Kidney (tissue), 14 donors: ENCODE data around the gene PHF2. TPM values are rescaled to one million over a fixed set of nuclear protein-coding genes. Genes with fewer than 3 reads are reported as not detected.

Experiments
- DNase-seq, 5 donors: peaks; one replicate each; pipeline ENCODE4 v3.0.0-alpha.2; 2013 to 2020
- FAIRE-seq: peaks from 2 replicates; lab custom pipeline; 2012; peaks lifted over from hg19 to GRCh38; lab: Jason Lieb, UNC
- H3K27ac ChIP-seq, 2 donors: one replicate each; pipeline ENCODE4 v1.7.0; 2013; ENCODE audit warnings: low read depth in 2 of 2, low read length in 2 of 2, inconsistent platforms in 1 of 2
- H3K27me3 ChIP-seq: one replicate; pipeline ENCODE4 v1.7.1; 2013; ENCODE audit warnings: low read length, inconsistent platforms; ENCODE audit not compliant: control insufficient read depth, insufficient read depth
- H3K36me3 ChIP-seq, 3 donors: one replicate each; pipeline versions ENCODE4 v1.7.0 to v1.7.1; 2013; ENCODE audit warnings: low read length in 3 of 3, control low read depth in 1 of 3, inconsistent platforms in 1 of 3; ENCODE audit not compliant: insufficient read depth in 3 of 3, control insufficient read depth in 2 of 3
- H3K4me1 ChIP-seq, 3 donors: one replicate each; pipeline versions ENCODE4 v1.7.0 to v1.7.1; 2013; ENCODE audit warnings: low read length in 3 of 3, inconsistent platforms in 1 of 3, low read depth in 1 of 3; ENCODE audit not compliant: control insufficient read depth in 2 of 3, insufficient read depth in 2 of 3
- H3K4me3 ChIP-seq, 3 donors: one replicate each; pipeline versions ENCODE4 v1.7.0 to v1.8.1; 2013; ENCODE audit warnings: low read length in 3 of 3, control low read depth in 1 of 3, inconsistent platforms in 1 of 3
- H3K9ac ChIP-seq, 3 donors: one replicate each; pipeline versions ENCODE4 v1.7.0 to v1.7.1; 2013; ENCODE audit warnings: low read length in 3 of 3, control low read depth in 1 of 3, inconsistent platforms in 1 of 3
- H3K9me3 ChIP-seq, 3 donors: one replicate each; pipeline versions ENCODE4 v1.7.0 to v1.7.1; 2013; ENCODE audit warnings: low read length in 3 of 3, control low read depth in 1 of 3, inconsistent platforms in 1 of 3; ENCODE audit not compliant: control insufficient read depth in 2 of 3, insufficient read depth in 1 of 3
- CTCF ChIP-seq: IDR thresholded peaks from 3 replicates; pipeline ENCODE4 v1.5.1; 2012; ENCODE audit warnings: mild to moderate bottlenecking, moderate library complexity, borderline replicate concordance; ENCODE audit not compliant: insufficient read depth; ENCODE audit errors: extremely low read depth
- intact Hi-C: fragments of 100-400 bp; cut with DNase I; formaldehyde crosslinking; loops from one replicate; pipeline ENCODE4 v1.11.1; 2022
- polyA plus RNA-seq: library from polyadenylated mRNA; stranded (reverse); fragments of 350-450 nt; fragmentation: Illumina TruSeq; extraction: RNeasy Lipid Tissue Mini Kit (QIAGEN cat#74804); gene quantifications from one replicate; pipeline ENCODE4 v1.2.3, GENCODE V29; 2014; ENCODE audit warnings: low read depth, low replicate concordance; ENCODE audit not compliant: insufficient read depth
- total RNA-seq: library from RNA; stranded (reverse); fragmentation: NEBNext Ultra II Directional; extraction: Animal tissue kit (Norgen Biotek cat#: 25700); gene quantifications from one replicate; pipeline ENCODE4 v1.2.1, GENCODE V29; 2021
- donor health status: control.
- donor health status: control.
- donor health status: control.
- donor health status: control.
- donor health status: control.
- donor health status: DM: yes; HTN: yes; CAD: no.
- donor health status: Normal renal cell carcinoma (clear cell type).

Gene PHF2
- total and polyA plus RNA-seq, 2 donors from 2014 or later: 10.2 to 30.7 TPM

GRCh38 chr9:93597871-93598646 lies 21.7 kb downstream of the PHF2 start:
- no peak overlapping the region for H3K27ac ChIP-seq

GRCh38 chr9:93598647-93599241 lies 22.4 kb downstream of the PHF2 start:
- H3K27ac ChIP-seq: no peak overlapping the region
- DNase-seq: peak in 3 of 5 donors; percentile 8 to 52 (median 50)

More at GRCh38 chr9:93597871-93598646, 21.7 kb downstream of the PHF2 start:
- no peak for TF ChIP-seq CTCF
- Histone ChIP-seq H3K36me3 (peaks cover 0 to 2% (median 0%) of the 10 kb centered on the region in 3 donors), H3K27me3 (no peaks in the 10 kb centered on the region), H3K4me3 (no peak overlapping the region), H3K9me3 (no peaks in the 10 kb centered on the region), H3K9ac (no peak overlapping the region), H3K4me1 (peaks cover 0 to 10% (median 5%) of the 10 kb centered on the region in 3 donors)
- peak in 2 of 5 donors; percentile 35 to 44 for DNase-seq
- intact Hi-C loops: no loop called here
- FAIRE-seq: no peak

GRCh38 chr9:93599571-93600403 lies 23.4 kb downstream of the PHF2 start:
- Histone ChIP-seq H3K9ac (no peak overlapping the region), H3K36me3 (peaks cover 0 to 2% (median 0%) of the 10 kb centered on the region in 3 donors), H3K4me3 (no peak overlapping the region), H3K27me3 (no peaks in the 10 kb centered on the region), H3K4me1 (peaks cover 0 to 5% (median 5%) of the 10 kb centered on the region in 3 donors), H3K9me3 (no peaks in the 10 kb centered on the region), H3K27ac (no peak overlapping the region)
- intact Hi-C loops: no loop called here
- DNase-seq (no peak), FAIRE-seq (no peak)
- no peak for TF ChIP-seq CTCF

More at GRCh38 chr9:93598647-93599241, 22.4 kb downstream of the PHF2 start:
- Histone ChIP-seq H3K27me3 (no peaks in the 10 kb centered on the region), H3K36me3 (peaks cover 0 to 2% (median 0%) of the 10 kb centered on the region in 3 donors), H3K4me3 (no peak overlapping the region), H3K9ac (no peak overlapping the region), H3K9me3 (no peaks in the 10 kb centered on the region), H3K4me1 (peaks cover 0 to 10% (median 5%) of the 10 kb centered on the region in 3 donors)
- TF ChIP-seq CTCF: no peak
- intact Hi-C loops: no loop called here
- no peak for FAIRE-seq
